Measurements from ENCODE around the gene ALDH4A1. TPM values are rescaled to one million over a fixed set of nuclear protein-coding genes. Genes with fewer than 3 reads are reported as not detected.

Gene ALDH4A1
- 7.0 and 8.1 TPM in 2 replicates for total RNA-seq (2012; rRNA removed)

GRCh38 chr1:18902523-18903290 lies at the start of gene ALDH4A1:
ALDH4A1 (minus strand) TSS chr1:18902555; CDS start chr1:18902523, 32 bp downstream.
- Histone ChIP-seq H3K36me3 (ENCODE audit: insufficient read depth, low read length) (peaks cover 2% of the 10 kb centered on the region), H3K4me3 (ENCODE audit: low read length) (peak within 1 kb of the TSS; percentile 86), H3K9me3 (replicated peaks; ENCODE audit: low read length) (no peaks in the 10 kb centered on the region), H3K9ac (ENCODE audit: low read depth, low read length) (peak within 1 kb of the TSS; percentile 86), H3K27me3 (ENCODE audit: control insufficient read depth, insufficient read depth, low read length) (no peaks in the 10 kb centered on the region), H3K4me2 (ENCODE audit: low read length) (peak within 1 kb of the TSS; percentile 89), H3K4me1 (ENCODE audit: control insufficient read depth, insufficient read depth, low read length) (peaks cover 23% of the 10 kb centered on the region)

- peak overlapping the region; percentile 87 for H3K9ac ChIP-seq (ENCODE audit: low read depth, low read length)
- H3K4me1 ChIP-seq (ENCODE audit: control insufficient read depth, insufficient read depth, low read length), result peaks cover 70% of the 10 kb centered on the region
- H3K4me2 ChIP-seq (ENCODE audit: low read length), result peak overlapping the region; percentile 87
- no peak overlapping the region for H3K4me3 ChIP-seq (ENCODE audit: low read length)
- H3K9me3 ChIP-seq (replicated peaks; ENCODE audit: low read length), result no peaks in the 10 kb centered on the region
- no peaks in the 10 kb centered on the region for H3K27me3 ChIP-seq (ENCODE audit: control insufficient read depth, insufficient read depth, low read length)
- H3K36me3 ChIP-seq (ENCODE audit: insufficient read depth, low read length), result no peaks in the 10 kb centered on the region
These were observed 49.5 kb upstream of the ALDH4A1 start for GRCh38 chr1:18951818-18952391.

- H3K36me3 ChIP-seq (ENCODE audit: insufficient read depth, low read length), result no peaks in the 10 kb centered on the region
- peak overlapping the region; percentile 87 for H3K9ac ChIP-seq (ENCODE audit: low read depth, low read length)
- no peaks in the 10 kb centered on the region for H3K27me3 ChIP-seq (ENCODE audit: control insufficient read depth, insufficient read depth, low read length)
- no peaks in the 10 kb centered on the region for H3K9me3 ChIP-seq (replicated peaks; ENCODE audit: low read length)
- H3K4me1 ChIP-seq (ENCODE audit: control insufficient read depth, insufficient read depth, low read length), result peaks cover 72% of the 10 kb centered on the region
- H3K4me3 ChIP-seq (ENCODE audit: low read length), result peak overlapping the region; percentile 57
- peak overlapping the region; percentile 87 for H3K4me2 ChIP-seq (ENCODE audit: low read length)
These were observed 49.1 kb upstream of the ALDH4A1 start for GRCh38 chr1:18951416-18951815.

- Histone ChIP-seq H3K9me3 (replicated peaks; ENCODE audit: low read length) (no peaks in the 10 kb centered on the region), H3K4me2 (ENCODE audit: low read length) (peak overlapping the region; percentile 87), H3K27me3 (ENCODE audit: control insufficient read depth, insufficient read depth, low read length) (no peaks in the 10 kb centered on the region), H3K4me1 (ENCODE audit: control insufficient read depth, insufficient read depth, low read length) (peaks cover 73% of the 10 kb centered on the region), H3K9ac (ENCODE audit: low read depth, low read length) (peak overlapping the region; percentile 87), H3K36me3 (ENCODE audit: insufficient read depth, low read length) (no peaks in the 10 kb centered on the region), H3K4me3 (ENCODE audit: low read length) (peak overlapping the region; percentile 57)
These were observed 48.2 kb upstream of the ALDH4A1 start for GRCh38 chr1:18950401-18951026.

- Histone ChIP-seq H3K9ac (ENCODE audit: low read depth, low read length) (peak overlapping the region; percentile 87), H3K36me3 (ENCODE audit: insufficient read depth, low read length) (no peaks in the 10 kb centered on the region), H3K4me3 (ENCODE audit: low read length) (peak overlapping the region; percentile 57), H3K9me3 (replicated peaks; ENCODE audit: low read length) (no peaks in the 10 kb centered on the region), H3K4me1 (ENCODE audit: control insufficient read depth, insufficient read depth, low read length) (peaks cover 77% of the 10 kb centered on the region), H3K27me3 (ENCODE audit: control insufficient read depth, insufficient read depth, low read length) (no peaks in the 10 kb centered on the region), H3K4me2 (ENCODE audit: low read length) (peak overlapping the region; percentile 87)
These were observed 47.5 kb upstream of the ALDH4A1 start for GRCh38 chr1:18949686-18950400.

- Histone ChIP-seq H3K4me1 (ENCODE audit: control insufficient read depth, insufficient read depth, low read length) (peaks cover 75% of the 10 kb centered on the region), H3K9me3 (replicated peaks; ENCODE audit: low read length) (no peaks in the 10 kb centered on the region), H3K4me2 (ENCODE audit: low read length) (peak overlapping the region; percentile 87), H3K36me3 (ENCODE audit: insufficient read depth, low read length) (no peaks in the 10 kb centered on the region), H3K27me3 (ENCODE audit: control insufficient read depth, insufficient read depth, low read length) (no peaks in the 10 kb centered on the region), H3K4me3 (ENCODE audit: low read length) (peak overlapping the region; percentile 57), H3K9ac (ENCODE audit: low read depth, low read length) (peak overlapping the region; percentile 87)
These were observed 46.7 kb upstream of the ALDH4A1 start for GRCh38 chr1:18948913-18949685.

- H3K9me3 ChIP-seq (replicated peaks; ENCODE audit: low read length), result no peaks in the 10 kb centered on the region
- no peaks in the 10 kb centered on the region for H3K27me3 ChIP-seq (ENCODE audit: control insufficient read depth, insufficient read depth, low read length)
- H3K4me2 ChIP-seq (ENCODE audit: low read length), result peak overlapping the region; percentile 87
- peaks cover 68% of the 10 kb centered on the region for H3K4me1 ChIP-seq (ENCODE audit: control insufficient read depth, insufficient read depth, low read length)
- H3K4me3 ChIP-seq (ENCODE audit: low read length), result peak overlapping the region; percentile 57
- peak overlapping the region; percentile 87 for H3K9ac ChIP-seq (ENCODE audit: low read depth, low read length)
- no peaks in the 10 kb centered on the region for H3K36me3 ChIP-seq (ENCODE audit: insufficient read depth, low read length)
These were observed 45.9 kb upstream of the ALDH4A1 start for GRCh38 chr1:18948048-18948912.

GRCh38 chr1:18947570-18947969 lies 45.2 kb upstream of the ALDH4A1 start:
- H3K27me3 ChIP-seq (ENCODE audit: control insufficient read depth, insufficient read depth, low read length), result no peaks in the 10 kb centered on the region
- H3K4me2 ChIP-seq (ENCODE audit: low read length), result peak overlapping the region; percentile 87
- no peaks in the 10 kb centered on the region for H3K36me3 ChIP-seq (ENCODE audit: insufficient read depth, low read length)
- peak overlapping the region; percentile 42 for H3K4me3 ChIP-seq (ENCODE audit: low read length)
- H3K4me1 ChIP-seq (ENCODE audit: control insufficient read depth, insufficient read depth, low read length), result peaks cover 68% of the 10 kb centered on the region
- H3K9me3 ChIP-seq (replicated peaks; ENCODE audit: low read length), result no peaks in the 10 kb centered on the region
- peak overlapping the region; percentile 87 for H3K9ac ChIP-seq (ENCODE audit: low read depth, low read length)

GRCh38 chr1:18946550-18947381 lies 44.4 kb upstream of the ALDH4A1 start:
- H3K9me3 ChIP-seq (replicated peaks; ENCODE audit: low read length), result no peaks in the 10 kb centered on the region
- no peaks in the 10 kb centered on the region for H3K36me3 ChIP-seq (ENCODE audit: insufficient read depth, low read length)
- peak overlapping the region; percentile 87 for H3K4me2 ChIP-seq (ENCODE audit: low read length)
- H3K4me3 ChIP-seq (ENCODE audit: low read length), result peak overlapping the region; percentile 21
- peak overlapping the region; percentile 87 for H3K9ac ChIP-seq (ENCODE audit: low read depth, low read length)
- H3K27me3 ChIP-seq (ENCODE audit: control insufficient read depth, insufficient read depth, low read length), result no peaks in the 10 kb centered on the region
- H3K4me1 ChIP-seq (ENCODE audit: control insufficient read depth, insufficient read depth, low read length), result peaks cover 71% of the 10 kb centered on the region
